ENCODE results near the gene TMEM42.

The TMEM42 gene

GRCh38 chr3:44914936-44915335 is 53.2 kb downstream of the TMEM42 start:
- DNase-seq = no peak

Measured in NCI-H510A (cell line).